IMR-90 (cell line): ENCODE measurements around the gene DPPA4. TPM values are rescaled to one million over a fixed set of nuclear protein-coding genes. Genes with fewer than 3 reads are reported as not detected.
"Not testable (repeated sequence)": the region's sequence is repeated elsewhere in the genome, so short reads cannot be mapped to it uniquely, and the experiment has no call there.

Experiments
- ATAC-seq: fragments of 200-7000 bp; cut with Tn5 transposase; 2 replicates; pipeline ENCODE4 v1.9.1; 2020; ENCODE audit warnings: low read depth, mild to moderate bottlenecking, moderate library complexity
- BruUV-seq: library from RNA; stranded (reverse); fragments of 400-500 nt; replicated peaks from 2 replicates; lab custom pipeline; 2021; lab: Mats Ljungman, UMichigan
- CTCF ChIA-PET: fragments of 300-600 bp; formaldehyde crosslinking; extraction: SDS; loops from one replicate; lab custom pipeline; 2021; ENCODE audit warnings: antibody characterized with exemption; lab: Yijun Ruan, JAX
- POLR2A ChIA-PET: fragments of 300-600 bp; sonication (Branson Sonifier 250); formaldehyde crosslinking; loops from one replicate; lab custom pipeline; 2022; ENCODE audit warnings: antibody characterized with exemption; ENCODE audit not compliant: unreplicated experiment; lab: Charles Lee
- DNase-seq: peaks from one replicate; pipeline ENCODE4 v3.0.0; 2013
- H2AFZ ChIP-seq: replicated peaks from 2 replicates; pipeline ENCODE3; 2013; ENCODE audit warnings: low read length, mild to moderate bottlenecking; ENCODE audit not compliant: poor library complexity
- H2AK5ac ChIP-seq: 2 replicates; pipeline ENCODE4 v1.6.1; 2013; ENCODE audit warnings: low read depth, low read length, inconsistent platforms
- H2AK9ac ChIP-seq: replicated peaks from 2 replicates; pipeline ENCODE3; 2013; ENCODE audit warnings: mild to moderate bottlenecking, low read depth, low read length, moderate library complexity; ENCODE audit not compliant: poor library complexity
- H2BK120ac ChIP-seq: 2 replicates; pipeline ENCODE4 v1.6.1; 2013; ENCODE audit warnings: low read depth, low read length, inconsistent platforms
- H2BK15ac ChIP-seq: 3 replicates; pipeline ENCODE4 v1.6.1; 2013; ENCODE audit warnings: low read depth, low read length, inconsistent platforms
- H2BK20ac ChIP-seq: 2 replicates; pipeline ENCODE4 v1.6.1; 2013; ENCODE audit warnings: low read depth, mild to moderate bottlenecking, inconsistent platforms, low read length, moderate library complexity
- H2BK5ac ChIP-seq: 2 replicates; pipeline ENCODE4 v1.6.1; 2013; ENCODE audit warnings: mild to moderate bottlenecking, low read depth, low read length, inconsistent platforms; ENCODE audit not compliant: poor library complexity, severe bottlenecking
- H3K14ac ChIP-seq: replicated peaks from 2 replicates; pipeline ENCODE4 v1.6.1; 2013; ENCODE audit warnings: low read depth, low read length, inconsistent platforms
- H3K18ac ChIP-seq: 2 replicates; pipeline ENCODE4 v1.6.1; 2013; ENCODE audit warnings: low read depth, low read length, control low read depth
- H3K23ac ChIP-seq: 2 replicates; pipeline ENCODE4 v1.6.1; 2013; ENCODE audit warnings: low read depth, low read length, inconsistent platforms
- H3K27ac ChIP-seq: 2 replicates; pipeline ENCODE4 v1.5.1; 2013; ENCODE audit warnings: mild to moderate bottlenecking, control low read depth, low read length; ENCODE audit not compliant: insufficient read depth
- H3K27me3 ChIP-seq: 2 replicates; pipeline ENCODE4 v1.6.1; 2013; ENCODE audit warnings: low read length; ENCODE audit not compliant: control insufficient read depth, insufficient read depth
- H3K36me3 ChIP-seq: 2 replicates; pipeline ENCODE4 v1.6.1; 2013; ENCODE audit warnings: low read length, mixed read lengths; ENCODE audit not compliant: control insufficient read depth, insufficient read depth
- H3K4ac ChIP-seq: 2 replicates; pipeline ENCODE4 v1.6.1; 2013; ENCODE audit warnings: low read depth, low read length, inconsistent platforms
- H3K4me1 ChIP-seq: 2 replicates; pipeline ENCODE4 v1.6.1; 2013; ENCODE audit warnings: low read length, mixed read lengths; ENCODE audit not compliant: control insufficient read depth, insufficient read depth
- H3K4me2 ChIP-seq: 2 replicates; pipeline ENCODE4 v1.6.1; 2013; ENCODE audit warnings: low read depth, mild to moderate bottlenecking, control low read depth, low read length, moderate library complexity
- H3K4me3 ChIP-seq: 2 replicates; pipeline ENCODE4 v1.5.1; 2013; ENCODE audit warnings: low read depth, mild to moderate bottlenecking, control low read depth, low read length, moderate library complexity; ENCODE audit not compliant: insufficient read depth
- H3K56ac ChIP-seq: 2 replicates; pipeline ENCODE4 v1.6.1; 2013; ENCODE audit warnings: low read length, inconsistent platforms; ENCODE audit not compliant: insufficient read depth; ENCODE audit errors: extremely low read depth
- H3K79me1 ChIP-seq, 2 experiments: 2 replicates each; pipeline ENCODE4 v1.6.1; 2013; ENCODE audit warnings: low read length in 2 of 2, inconsistent platforms in 1 of 2, low read depth in 1 of 2
- H3K9ac ChIP-seq: 2 replicates; pipeline ENCODE4 v1.6.1; 2013; ENCODE audit warnings: low read depth, low read length, control low read depth
- H3K9me1 ChIP-seq: 2 replicates; pipeline ENCODE4 v1.6.1; 2013; ENCODE audit warnings: low read length, inconsistent platforms; ENCODE audit not compliant: insufficient read depth
- H3K9me3 ChIP-seq: 2 replicates; pipeline ENCODE4 v1.6.1; 2013; ENCODE audit warnings: low read length; ENCODE audit not compliant: control insufficient read depth, insufficient read depth
- H4K20me1 ChIP-seq: 2 replicates; pipeline ENCODE4 v1.6.1; 2013; ENCODE audit warnings: low read length, inconsistent platforms; ENCODE audit not compliant: insufficient read depth
- H4K5ac ChIP-seq: 2 replicates; pipeline ENCODE4 v1.6.1; 2013; ENCODE audit warnings: mild to moderate bottlenecking, low read depth, low read length, control low read depth
- H4K8ac ChIP-seq, 2 experiments: 2 replicates each; pipeline ENCODE4 v1.6.1; 2013; ENCODE audit warnings: low read depth in 2 of 2, low read length in 2 of 2, control low read depth in 1 of 2, inconsistent platforms in 1 of 2
- H4K91ac ChIP-seq: 2 replicates; pipeline ENCODE4 v1.6.1; 2013; ENCODE audit warnings: low read depth, low read length, inconsistent platforms; ENCODE audit not compliant: insufficient read depth
- CEBPB ChIP-seq: IDR thresholded peaks from 2 replicates; pipeline ENCODE4 v1.6.1; 2012; ENCODE audit warnings: low read depth, low read length, improper control_type of control experiment
- CHD1 ChIP-seq: IDR thresholded peaks from 2 replicates; pipeline ENCODE4 v1.6.1; 2012; ENCODE audit warnings: low read depth, low read length, improper control_type of control experiment
- MAZ ChIP-seq: IDR thresholded peaks from 2 replicates; pipeline ENCODE4 v1.6.1; 2012; ENCODE audit warnings: low read depth, mild to moderate bottlenecking, low read length, improper control_type of control experiment, moderate library complexity, borderline replicate concordance
- MXI1 ChIP-seq: IDR thresholded peaks from 2 replicates; pipeline ENCODE4 v1.6.1; 2012; ENCODE audit warnings: low read depth, mild to moderate bottlenecking, low read length, moderate library complexity, borderline replicate concordance
- NFE2L2 ChIP-seq: fragments of 150-350 bp; IDR thresholded peaks from 2 replicates; pipeline ENCODE4 v1.6.1; 2016; ENCODE audit warnings: low read depth, mild to moderate bottlenecking, low read length
- RAD21 ChIP-seq: IDR thresholded peaks from 2 replicates; pipeline ENCODE4 v1.6.1; 2012; ENCODE audit warnings: low read length, improper control_type of control experiment
- RFX5 ChIP-seq: IDR thresholded peaks from 2 replicates; pipeline ENCODE4 v1.8.0; 2012; ENCODE audit warnings: low read depth, mild to moderate bottlenecking, low read length, moderate library complexity
- WGBS, 2 experiments: methylation state at CpG; one replicate each; pipeline versions ENCODE4 v1.1.5 to v1.1.7; 2013; ENCODE audit warnings: missing lambda C conversion rate in 2 of 2; ENCODE audit not compliant: insufficient read length in 1 of 2; ENCODE audit errors: extremely low coverage in 2 of 2; 5-methylcytosine and 5-hydroxymethylcytosine counted together
- dilution Hi-C: fragments of 300-500 bp; cut with HindIII; formaldehyde crosslinking; loops from one replicate; pipeline ENCODE4 v1.14.3; 2018; ENCODE audit warnings: low sequenced_read_pairs; ENCODE audit not compliant: unreplicated experiment
- in situ Hi-C: fragments of 300-500 bp; cut with MboI; formaldehyde crosslinking; loops from 3 replicates; pipeline ENCODE4 v1.14.3; 2019; ENCODE audit warnings: low sequenced_read_pairs, inconsistent platforms, mixed read lengths
- intact Hi-C: fragments of 100-400 bp; cut with micrococcal nuclease; formaldehyde crosslinking; loops from 2 replicates; pipeline ENCODE4 v1.10.0; 2022
- polyA plus RNA-seq, 3 experiments: library from polyadenylated mRNA; depleted of rRNA; stranded (reverse); fragments of >200 nt; gene quantifications; 2 replicates each; pipeline ENCODE4 v1.2.3, GENCODE V29; 2012; ENCODE audit warnings: low replicate concordance in 1 of 3
- total RNA-seq: library from RNA; depleted of rRNA; stranded (reverse); fragments of >200 nt; gene quantifications from 2 replicates; pipeline ENCODE4 v1.2.3, GENCODE V29; 2012
- TF ChIP-seq, protein P1 (sequence below): conservative IDR thresholded peaks from 2 replicates; pipeline ENCODE4 v1.5.1; 2012; ENCODE audit warnings: mild to moderate bottlenecking, low read depth, low read length, improper control_type of control experiment

DPPA4 gene
- total and polyA plus RNA-seq, 2 of the 4 experiments (the other 2 are of a cell fraction) = 0.02 TPM; not detected in 1

- Histone ChIP-seq H2AK5ac (no peak overlapping the region), H2BK5ac (no peak overlapping the region), H3K4ac (no peak overlapping the region), H2BK15ac (no peak overlapping the region), H4K20me1 (no peaks in the 10 kb centered on the region), H3K4me3 (no peak overlapping the region), H4K8ac (no peak overlapping the region), H3K18ac (no peak overlapping the region), H3K23ac (no peak overlapping the region), H3K9ac (no peak overlapping the region), H2BK120ac (no peak overlapping the region), H3K9me3 (peaks cover 4% of the 10 kb centered on the region), H2AFZ (no peak overlapping the region), H3K79me1 (no peaks in the 10 kb centered on the region), H3K4me2 (no peak overlapping the region), H3K27ac (no peak overlapping the region), H3K14ac (no peak overlapping the region), H2AK9ac (no peak overlapping the region), H3K36me3 (no peaks in the 10 kb centered on the region), H3K27me3 (no peaks in the 10 kb centered on the region), H4K91ac (no peak overlapping the region), H3K56ac (no peak overlapping the region), H4K5ac (no peak overlapping the region), H3K9me1 (no peaks in the 10 kb centered on the region), H2BK20ac (no peak overlapping the region), H3K4me1 (no peaks in the 10 kb centered on the region)
- intact Hi-C loops = no loop called here
- dilution Hi-C loops = no loop called here
- CTCF ChIA-PET = no interaction called here
- POLR2A ChIA-PET = no interaction called here
- BruUV-seq = no TSS peak
- in situ Hi-C loops = no loop called here
- 82% methylated on average over 2 of the region's 4 CpGs; no CpG with 5 or more reads in 1 of the 2 experiments for WGBS, 2 experiments
- TF ChIP-seq CHD1 = no peak
- no peak for TF ChIP-seq CEBPB
- no peak for TF ChIP-seq MXI1
- TF ChIP-seq MAZ = no peak
- TF ChIP-seq, protein P1, sequence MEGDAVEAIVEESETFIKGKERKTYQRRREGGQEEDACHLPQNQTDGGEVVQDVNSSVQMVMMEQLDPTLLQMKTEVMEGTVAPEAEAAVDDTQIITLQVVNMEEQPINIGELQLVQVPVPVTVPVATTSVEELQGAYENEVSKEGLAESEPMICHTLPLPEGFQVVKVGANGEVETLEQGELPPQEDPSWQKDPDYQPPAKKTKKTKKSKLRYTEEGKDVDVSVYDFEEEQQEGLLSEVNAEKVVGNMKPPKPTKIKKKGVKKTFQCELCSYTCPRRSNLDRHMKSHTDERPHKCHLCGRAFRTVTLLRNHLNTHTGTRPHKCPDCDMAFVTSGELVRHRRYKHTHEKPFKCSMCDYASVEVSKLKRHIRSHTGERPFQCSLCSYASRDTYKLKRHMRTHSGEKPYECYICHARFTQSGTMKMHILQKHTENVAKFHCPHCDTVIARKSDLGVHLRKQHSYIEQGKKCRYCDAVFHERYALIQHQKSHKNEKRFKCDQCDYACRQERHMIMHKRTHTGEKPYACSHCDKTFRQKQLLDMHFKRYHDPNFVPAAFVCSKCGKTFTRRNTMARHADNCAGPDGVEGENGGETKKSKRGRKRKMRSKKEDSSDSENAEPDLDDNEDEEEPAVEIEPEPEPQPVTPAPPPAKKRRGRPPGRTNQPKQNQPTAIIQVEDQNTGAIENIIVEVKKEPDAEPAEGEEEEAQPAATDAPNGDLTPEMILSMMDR = no peak
- TF ChIP-seq RFX5 = no peak
- TF ChIP-seq RAD21 = no peak
- no peak for TF ChIP-seq NFE2L2
- ATAC-seq = no peak
- DNase-seq = no peak
These were observed 25.5 kb upstream of the DPPA4 start for GRCh38 chr3:109362823-109363222.

GRCh38 chr3:109358809-109359208 is 21.5 kb upstream of the DPPA4 start:
- H3K36me3 ChIP-seq, H3K4me2 ChIP-seq, in situ Hi-C loops, H3K27me3 ChIP-seq, POLR2A ChIA-PET, H3K79me1 ChIP-seq, H3K9ac ChIP-seq, H3K4me1 ChIP-seq, H4K5ac ChIP-seq, H4K91ac ChIP-seq, ATAC-seq, H2BK120ac ChIP-seq, CTCF ChIA-PET, H2BK5ac ChIP-seq, H3K27ac ChIP-seq, H2BK15ac ChIP-seq, H3K4ac ChIP-seq, H3K14ac ChIP-seq, H3K9me3 ChIP-seq, dilution Hi-C loops, DNase-seq, H3K4me3 ChIP-seq, H2BK20ac ChIP-seq, intact Hi-C loops, H2AK9ac ChIP-seq, H4K20me1 ChIP-seq, BruUV-seq, H3K56ac ChIP-seq, H3K9me1 ChIP-seq, H3K23ac ChIP-seq, H4K8ac ChIP-seq, H3K18ac ChIP-seq, H2AFZ ChIP-seq, H2AK5ac ChIP-seq: not testable (repeated sequence)
- WGBS, 2 experiments = 32% methylated on average over 2 of the region's 2 CpGs; no CpG with 5 or more reads in 1 of the 2 experiments
